H9 (cell line): ENCODE results near the gene LRCOL1. TPM values are rescaled to one million over a fixed set of nuclear protein-coding genes. Genes with fewer than 3 reads are reported as not detected.

Experiments
- DNase-seq: peaks from one replicate; pipeline ENCODE4 v3.0.0-alpha.2; 2017
- H2AFZ ChIP-seq: one replicate; pipeline ENCODE4 v1.6.1; 2013; ENCODE audit warnings: mild to moderate bottlenecking, low read length, control low read depth, moderate library complexity
- H2AK5ac ChIP-seq: 2 replicates; pipeline ENCODE4 v1.6.1; 2013; ENCODE audit warnings: low read length, control low read depth, mixed read lengths; ENCODE audit not compliant: insufficient read length
- H2BK120ac ChIP-seq: one replicate; pipeline ENCODE4 v1.6.1; 2013; ENCODE audit warnings: low read depth, mild to moderate bottlenecking, low read length, control low read depth, inconsistent platforms; ENCODE audit not compliant: poor library complexity, severe bottlenecking
- H2BK12ac ChIP-seq: 2 replicates; pipeline ENCODE4 v1.6.1; 2013; ENCODE audit warnings: low read length, control low read depth, mixed read lengths, low read depth; ENCODE audit not compliant: insufficient read length
- H2BK15ac ChIP-seq: 2 replicates; pipeline ENCODE4 v1.6.1; 2013; ENCODE audit warnings: low read depth, low read length, control low read depth
- H2BK20ac ChIP-seq: one replicate; pipeline ENCODE4 v1.6.1; 2013; ENCODE audit warnings: low read depth, mild to moderate bottlenecking, low read length, control low read depth, inconsistent platforms; ENCODE audit not compliant: poor library complexity, severe bottlenecking
- H2BK5ac ChIP-seq: 2 replicates; pipeline ENCODE4 v1.6.1; 2013; ENCODE audit warnings: low read length, control low read depth, mixed read lengths; ENCODE audit not compliant: insufficient read length
- H3K14ac ChIP-seq: 2 replicates; pipeline ENCODE4 v1.6.1; 2013; ENCODE audit warnings: low read length, control low read depth; ENCODE audit not compliant: insufficient read depth
- H3K18ac ChIP-seq: 2 replicates; pipeline ENCODE4 v1.6.1; 2013; ENCODE audit warnings: low read depth, mild to moderate bottlenecking, mixed read lengths, low read length, control low read depth; ENCODE audit not compliant: insufficient read length
- H3K23ac ChIP-seq: 2 replicates; pipeline ENCODE4 v1.6.1; 2013; ENCODE audit warnings: low read length, control low read depth, mixed read lengths, low read depth; ENCODE audit not compliant: insufficient read length
- H3K23me2 ChIP-seq: 2 replicates; pipeline ENCODE4 v1.6.1; 2013; ENCODE audit warnings: low read depth, mild to moderate bottlenecking, mixed read lengths, low read length, control low read depth; ENCODE audit not compliant: insufficient read length, poor library complexity, severe bottlenecking
- H3K27ac ChIP-seq: 2 replicates; pipeline ENCODE4 v1.5.1; 2013; ENCODE audit warnings: low read length, control low read depth, mixed read lengths, low read depth; ENCODE audit not compliant: insufficient read length
- H3K27me3 ChIP-seq: 2 replicates; pipeline ENCODE4 v1.6.1; 2013; ENCODE audit warnings: low read length, control low read depth, inconsistent platforms; ENCODE audit not compliant: insufficient read depth
- H3K4ac ChIP-seq: 2 replicates; pipeline ENCODE4 v1.6.1; 2013; ENCODE audit warnings: low read depth, mild to moderate bottlenecking, control low read depth, inconsistent platforms, low read length, moderate library complexity
- H3K4me1 ChIP-seq: 2 replicates; pipeline ENCODE4 v1.6.1; 2013; ENCODE audit warnings: low read length, control low read depth, inconsistent platforms; ENCODE audit not compliant: insufficient read depth
- H3K4me2 ChIP-seq: 2 replicates; pipeline ENCODE4 v1.6.1; 2013; ENCODE audit warnings: low read length, control low read depth, mixed read lengths; ENCODE audit not compliant: insufficient read length, insufficient read depth
- H3K56ac ChIP-seq: 2 replicates; pipeline ENCODE4 v1.6.1; 2013; ENCODE audit warnings: low read depth, mild to moderate bottlenecking, mixed read lengths, low read length, control low read depth; ENCODE audit not compliant: insufficient read length
- H3K79me1 ChIP-seq: 2 replicates; pipeline ENCODE4 v1.6.1; 2013; ENCODE audit warnings: low read depth, mild to moderate bottlenecking, moderate library complexity, low read length, control low read depth, inconsistent platforms; ENCODE audit not compliant: insufficient read depth, poor library complexity, severe bottlenecking
- H3K79me2 ChIP-seq: 2 replicates; pipeline ENCODE4 v1.6.1; 2013; ENCODE audit warnings: low read length, control low read depth, inconsistent platforms; ENCODE audit not compliant: insufficient read depth
- H3K9ac ChIP-seq: 2 replicates; pipeline ENCODE4 v1.6.1; 2013; ENCODE audit warnings: low read length, control low read depth, mixed read lengths; ENCODE audit not compliant: insufficient read length; ENCODE audit errors: extremely low read depth
- H3K9me3 ChIP-seq: one replicate; pipeline ENCODE4 v1.6.1; 2013; ENCODE audit warnings: low read depth, low read length, inconsistent platforms; ENCODE audit not compliant: control insufficient read depth
- H3T11ph ChIP-seq: one replicate; pipeline ENCODE4 v1.6.1; 2013; ENCODE audit warnings: mild to moderate bottlenecking, low read length, control low read depth, inconsistent platforms
- H4K20me1 ChIP-seq: one replicate; pipeline ENCODE4 v1.6.1; 2013; ENCODE audit not compliant: control insufficient read depth, insufficient read length, insufficient read depth
- H4K5ac ChIP-seq: 2 replicates; pipeline ENCODE4 v1.6.1; 2013; ENCODE audit warnings: low read depth, mild to moderate bottlenecking, mixed read lengths, low read length, control low read depth; ENCODE audit not compliant: insufficient read length
- H4K8ac ChIP-seq: replicated peaks from 2 replicates; pipeline ENCODE4 v1.6.1; 2013; ENCODE audit warnings: low read length, control low read depth, mixed read lengths, low read depth; ENCODE audit not compliant: insufficient read length
- H4K91ac ChIP-seq: 2 replicates; pipeline ENCODE4 v1.6.1; 2013; ENCODE audit warnings: low read depth, mild to moderate bottlenecking, moderate library complexity, mixed read lengths, low read length, control low read depth; ENCODE audit not compliant: insufficient read length
- H3K27ac Mint-ChIP-seq, 3 experiments: 2 replicates in 2 of 3; 3 replicates in 1 of 3; pipeline ENCODE4 v1.8.0; 2020 to 2021; ENCODE audit warnings: mixed read lengths in 3 of 3, mild to moderate bottlenecking in 1 of 3, moderate library complexity in 1 of 3
- H3K27me3 Mint-ChIP-seq: 2 replicates; pipeline ENCODE4 v1.8.0; 2021; ENCODE audit warnings: low read depth, mild to moderate bottlenecking, moderate library complexity, mixed read lengths
- H3K36me3 Mint-ChIP-seq, 3 experiments: 2 replicates in 2 of 3; 3 replicates in 1 of 3; pipeline ENCODE4 v1.8.0; 2020 to 2021; ENCODE audit warnings: low read depth in 3 of 3, mixed read lengths in 3 of 3; ENCODE audit not compliant: insufficient read depth in 1 of 3
- H3K4me1 Mint-ChIP-seq, 2 experiments: 2 replicates each; pipeline ENCODE4 v1.8.0; 2020; ENCODE audit warnings: mixed read lengths in 2 of 2
- H3K4me3 Mint-ChIP-seq, 2 experiments: 2 replicates in 1 of 2; 3 replicates in 1 of 2; pipeline ENCODE4 v1.8.0; 2020 to 2021; ENCODE audit warnings: mild to moderate bottlenecking in 2 of 2, mixed read lengths in 2 of 2, moderate library complexity in 1 of 2
- H3K9me3 Mint-ChIP-seq, 2 experiments: 2 replicates in 1 of 2; 3 replicates in 1 of 2; pipeline ENCODE4 v1.8.0; 2020; ENCODE audit warnings: mild to moderate bottlenecking in 2 of 2, mixed read lengths in 2 of 2, moderate library complexity in 1 of 2
- WGBS: extraction: QIAGEN DNeasy Blood & Tissue Kit; methylation state at CpG from one replicate; pipeline ENCODE4 v1.1.7; 2013; ENCODE audit warnings: missing lambda C conversion rate, low lambda C conversion rate, mixed read lengths; ENCODE audit not compliant: insufficient read length; ENCODE audit errors: extremely low coverage; 5-methylcytosine and 5-hydroxymethylcytosine counted together
- total RNA-seq: library from RNA; stranded (reverse); gene quantifications from 2 replicates; pipeline ENCODE4 v1.2.1, GENCODE V29; 2021
- TF ChIP-seq, protein P1 (sequence below): fragments of 200-600 bp; sonication (generic); conservative IDR thresholded peaks from 3 replicates; pipeline ENCODE4 v1.8.0; 2021; ENCODE audit warnings: antibody characterized with exemption, mild to moderate bottlenecking

Gene LRCOL1
- total RNA-seq, 1 experiment from 2014 or later: not detected

DNA sequence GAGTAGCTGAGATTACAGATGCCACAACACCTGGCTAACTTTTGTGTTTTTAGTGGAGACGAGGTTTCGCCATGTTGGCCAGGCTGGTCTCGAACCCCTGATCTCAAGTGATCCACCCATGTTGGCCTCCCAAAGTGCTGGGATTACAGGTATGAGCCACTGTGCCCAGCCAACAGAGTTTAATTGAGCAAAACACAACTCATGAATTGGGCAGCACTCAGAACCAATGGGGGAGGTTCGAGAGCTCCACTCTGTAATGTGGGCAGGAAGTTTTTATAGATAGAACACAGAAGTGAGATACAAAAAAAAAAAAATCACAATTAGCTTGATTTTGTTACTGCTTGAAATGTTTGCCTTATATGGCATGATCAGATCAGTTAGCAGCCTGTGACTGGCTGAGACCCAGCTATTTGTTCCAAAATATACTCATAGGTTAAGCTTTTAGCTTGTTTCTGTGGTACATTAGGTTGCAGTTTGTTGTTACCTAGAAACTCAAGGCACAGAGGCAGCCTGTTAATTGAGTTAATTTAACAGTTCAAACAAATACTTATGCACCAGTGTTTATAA is 6.8 kb upstream of the LRCOL1 start:
- Mint-ChIP-seq H3K27ac (no peak overlapping the region), H3K4me1 (peaks cover 4 to 6% of the 10 kb centered on the region in 2 experiments), H3K4me3 (no peak overlapping the region; a peak in 2 of 5 replicates), H3K27me3 (peaks cover 77% of the 10 kb centered on the region), H3K36me3 (peaks cover 0 to 5% (median 3%) of the 10 kb centered on the region in 3 experiments; a peak in 5 of 7 replicates), H3K9me3 (peaks cover 21 to 23% of the 10 kb centered on the region in 2 experiments)
- no peaks in the 10 kb centered on the region for H3K4me1 ChIP-seq
- no peak overlapping the region for H4K8ac ChIP-seq
- no peak overlapping the region for H4K5ac ChIP-seq
- TF ChIP-seq, protein P1, sequence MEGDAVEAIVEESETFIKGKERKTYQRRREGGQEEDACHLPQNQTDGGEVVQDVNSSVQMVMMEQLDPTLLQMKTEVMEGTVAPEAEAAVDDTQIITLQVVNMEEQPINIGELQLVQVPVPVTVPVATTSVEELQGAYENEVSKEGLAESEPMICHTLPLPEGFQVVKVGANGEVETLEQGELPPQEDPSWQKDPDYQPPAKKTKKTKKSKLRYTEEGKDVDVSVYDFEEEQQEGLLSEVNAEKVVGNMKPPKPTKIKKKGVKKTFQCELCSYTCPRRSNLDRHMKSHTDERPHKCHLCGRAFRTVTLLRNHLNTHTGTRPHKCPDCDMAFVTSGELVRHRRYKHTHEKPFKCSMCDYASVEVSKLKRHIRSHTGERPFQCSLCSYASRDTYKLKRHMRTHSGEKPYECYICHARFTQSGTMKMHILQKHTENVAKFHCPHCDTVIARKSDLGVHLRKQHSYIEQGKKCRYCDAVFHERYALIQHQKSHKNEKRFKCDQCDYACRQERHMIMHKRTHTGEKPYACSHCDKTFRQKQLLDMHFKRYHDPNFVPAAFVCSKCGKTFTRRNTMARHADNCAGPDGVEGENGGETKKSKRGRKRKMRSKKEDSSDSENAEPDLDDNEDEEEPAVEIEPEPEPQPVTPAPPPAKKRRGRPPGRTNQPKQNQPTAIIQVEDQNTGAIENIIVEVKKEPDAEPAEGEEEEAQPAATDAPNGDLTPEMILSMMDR: no peak
- H3K56ac ChIP-seq: no peak overlapping the region
- H3K23ac ChIP-seq: no peak overlapping the region
- no peaks in the 10 kb centered on the region for H3K79me2 ChIP-seq
- no peak overlapping the region for H2AFZ ChIP-seq
- no peaks in the 10 kb centered on the region for H4K20me1 ChIP-seq
- H3T11ph ChIP-seq: no peak overlapping the region
- no peak overlapping the region for H2BK120ac ChIP-seq
- H2BK20ac ChIP-seq: no peak overlapping the region
- H3K9ac ChIP-seq: no peak overlapping the region
- H2BK15ac ChIP-seq: no peak overlapping the region
- no peaks in the 10 kb centered on the region for H3K23me2 ChIP-seq
- H3K14ac ChIP-seq: no peak overlapping the region
- H2BK12ac ChIP-seq: no peak overlapping the region
- H3K79me1 ChIP-seq: no peaks in the 10 kb centered on the region
- H4K91ac ChIP-seq: no peak overlapping the region
- H3K18ac ChIP-seq: no peak overlapping the region
- no peak overlapping the region for H2AK5ac ChIP-seq
- peaks cover 20% of the 10 kb centered on the region for H3K9me3 ChIP-seq
- DNase-seq: no peak
- no peak overlapping the region for H3K4ac ChIP-seq
- H2BK5ac ChIP-seq: no peak overlapping the region
- peaks cover 29% of the 10 kb centered on the region for H3K27me3 ChIP-seq
- no peak overlapping the region for H3K27ac ChIP-seq
- H3K4me2 ChIP-seq: no peak overlapping the region
- no CpG with 5 or more reads among the region's 4 CpGs for WGBS
